Measurements from ENCODE around the gene NSUN6. TPM values are rescaled to one million over a fixed set of nuclear protein-coding genes. Genes with fewer than 3 reads are reported as not detected.

The NSUN6 gene
- total RNA-seq, 2 experiments from 2014 or later, result 19.0 to 24.9 TPM

DNA sequence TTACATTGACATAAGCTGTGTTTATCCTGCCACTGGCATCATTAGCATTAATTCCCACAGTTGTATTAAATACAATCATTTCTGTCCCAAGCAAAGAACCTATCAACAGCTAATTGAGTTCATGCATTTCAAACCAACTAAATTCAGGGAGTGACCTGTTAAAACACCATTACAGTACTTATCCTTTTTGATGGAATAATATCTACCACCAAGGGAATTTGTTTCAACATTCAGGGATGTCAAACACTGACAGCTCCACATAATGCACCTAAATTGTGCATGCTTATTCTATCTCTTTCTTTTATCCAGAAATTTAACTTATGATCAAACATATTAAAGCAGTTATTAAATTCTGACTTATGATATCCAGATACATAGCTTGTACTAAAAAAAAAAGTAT lies 136.8 kb downstream of the NSUN6 start:
- H3K27ac Mint-ChIP-seq, result no peak overlapping the region
- H3K27me3 Mint-ChIP-seq, result no peaks in the 10 kb centered on the region
- CTCF ChIA-PET, result interaction anchor here (0.5 kb wide), 1 partner anchor 18 kb away, joined by 3 read pairs; no protein-coding TSS in a partner anchor
- peaks cover 7% of the 10 kb centered on the region for H3K9me3 Mint-ChIP-seq (ENCODE audit: low read depth)
- no peaks in the 10 kb centered on the region for H3K36me3 Mint-ChIP-seq
- no peaks in the 10 kb centered on the region for H3K4me1 Mint-ChIP-seq
- H3K4me3 Mint-ChIP-seq, result no peak overlapping the region
- no peak for ATAC-seq
- no peak for DNase-seq

GRCh38 chr10:18508587-18508986 lies 142.8 kb downstream of the NSUN6 start:
- Mint-ChIP-seq H3K36me3 (no peaks in the 10 kb centered on the region), H3K4me3 (no peak overlapping the region), H3K9me3 (ENCODE audit: low read depth) (peaks cover 7% of the 10 kb centered on the region), H3K27me3 (peaks cover 4% of the 10 kb centered on the region), H3K4me1 (no peaks in the 10 kb centered on the region), H3K27ac (no peak overlapping the region)
- ATAC-seq, result no peak
- DNase-seq, result no peak
- CTCF ChIA-PET, result no interaction called here

- CTCF ChIA-PET, result no interaction called here
- no peak for ATAC-seq
Observed at GRCh38 chr10:18505456-18506118, 145.8 kb downstream of the NSUN6 start.

GRCh38 chr10:18504161-18504560 lies 147.2 kb downstream of the NSUN6 start:
- no peaks in the 10 kb centered on the region for H3K9me3 Mint-ChIP-seq (ENCODE audit: low read depth)
- ATAC-seq (no peak), DNase-seq (no peak)
- CTCF ChIA-PET, result no interaction called here
- peaks cover 2% of the 10 kb centered on the region for H3K4me1 Mint-ChIP-seq
- H3K27ac Mint-ChIP-seq, result no peak overlapping the region
- no peaks in the 10 kb centered on the region for H3K36me3 Mint-ChIP-seq
- H3K4me3 Mint-ChIP-seq, result no peak overlapping the region
- H3K27me3 Mint-ChIP-seq, result peaks cover 4% of the 10 kb centered on the region

More at GRCh38 chr10:18505456-18506118, 145.8 kb downstream of the NSUN6 start:
- Mint-ChIP-seq H3K4me3 (no peak overlapping the region), H3K27ac (no peak overlapping the region), H3K36me3 (no peaks in the 10 kb centered on the region), H3K4me1 (peaks cover 2% of the 10 kb centered on the region), H3K27me3 (peaks cover 4% of the 10 kb centered on the region), H3K9me3 (ENCODE audit: low read depth) (no peaks in the 10 kb centered on the region)
- DNase-seq, result no peak

- H3K27me3 Mint-ChIP-seq, result peaks cover 4% of the 10 kb centered on the region
- ATAC-seq (no peak), DNase-seq (no peak)
- no peaks in the 10 kb centered on the region for H3K9me3 Mint-ChIP-seq (ENCODE audit: low read depth)
- H3K4me1 Mint-ChIP-seq, result peaks cover 2% of the 10 kb centered on the region
- no peaks in the 10 kb centered on the region for H3K36me3 Mint-ChIP-seq
- H3K27ac Mint-ChIP-seq, result no peak overlapping the region
- H3K4me3 Mint-ChIP-seq, result no peak overlapping the region
- CTCF ChIA-PET, result no interaction called here
Observed at GRCh38 chr10:18501629-18502028, 149.8 kb downstream of the NSUN6 start.

DNA sequence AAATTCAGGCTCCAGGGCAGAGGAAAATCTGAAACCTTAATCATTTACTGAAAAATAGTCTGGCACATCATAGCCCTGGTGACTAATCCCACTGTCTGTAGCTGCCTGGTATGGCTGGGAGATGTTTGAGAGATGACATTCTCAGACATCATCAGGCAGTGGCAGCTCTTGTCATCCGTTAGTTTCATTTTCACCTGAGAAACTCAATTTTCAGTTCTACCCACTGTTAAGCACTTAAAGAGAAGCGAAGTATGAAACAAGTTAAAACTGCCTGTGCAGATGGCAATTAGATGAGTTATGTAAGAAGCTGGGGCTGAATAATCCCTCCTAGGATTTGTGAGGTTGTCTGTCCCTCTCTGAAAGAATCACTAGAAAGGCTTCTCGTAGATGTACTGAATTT lies 150.2 kb downstream of the NSUN6 start:
- CTCF ChIA-PET, result no interaction called here
- peaks cover 2% of the 10 kb centered on the region for H3K4me1 Mint-ChIP-seq
- peak; percentile 47 for ATAC-seq
- H3K36me3 Mint-ChIP-seq, result no peaks in the 10 kb centered on the region
- H3K4me3 Mint-ChIP-seq, result no peak overlapping the region
- H3K27ac Mint-ChIP-seq, result no peak overlapping the region
- DNase-seq, result no peak
- no peaks in the 10 kb centered on the region for H3K9me3 Mint-ChIP-seq (ENCODE audit: low read depth)
- peaks cover 4% of the 10 kb centered on the region for H3K27me3 Mint-ChIP-seq

DNA sequence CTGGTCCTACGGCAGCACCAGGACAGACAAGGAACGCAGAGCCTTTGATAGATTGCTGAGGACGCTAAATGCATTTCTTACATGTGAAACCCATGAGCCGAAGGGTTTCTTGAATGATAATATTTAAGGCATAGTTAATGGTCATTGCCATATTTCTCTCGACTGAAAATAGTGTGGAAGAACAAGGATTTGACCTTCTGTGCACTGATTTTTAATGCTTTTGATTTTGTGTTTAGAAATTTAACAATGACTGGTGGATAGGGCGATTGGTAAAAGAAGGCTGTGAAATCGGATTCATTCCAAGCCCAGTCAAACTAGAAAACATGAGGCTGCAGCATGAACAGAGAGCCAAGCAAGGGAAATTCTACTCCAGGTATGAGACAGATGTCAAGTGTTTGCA lies 150.8 kb downstream of the NSUN6 start:
- Mint-ChIP-seq H3K36me3 (no peaks in the 10 kb centered on the region), H3K27ac (no peak overlapping the region), H3K4me1 (peaks cover 2% of the 10 kb centered on the region), H3K9me3 (ENCODE audit: low read depth) (no peaks in the 10 kb centered on the region), H3K4me3 (no peak overlapping the region), H3K27me3 (peaks cover 1% of the 10 kb centered on the region)
- CTCF ChIA-PET, result no interaction called here
- no peak for DNase-seq
- no peak for ATAC-seq

- Mint-ChIP-seq H3K36me3 (no peaks in the 10 kb centered on the region), H3K4me3 (no peak overlapping the region), H3K27me3 (no peaks in the 10 kb centered on the region), H3K9me3 (ENCODE audit: low read depth) (no peaks in the 10 kb centered on the region), H3K27ac (no peak overlapping the region), H3K4me1 (peaks cover 2% of the 10 kb centered on the region)
- CTCF ChIA-PET, result interaction anchor here (0.7 kb wide), 1 partner anchor 215 kb away, joined by 3 read pairs; no protein-coding TSS in a partner anchor
- ATAC-seq, result no peak
- DNase-seq, result no peak
Observed at GRCh38 chr10:18498998-18499397, 152.4 kb downstream of the NSUN6 start.

DNA sequence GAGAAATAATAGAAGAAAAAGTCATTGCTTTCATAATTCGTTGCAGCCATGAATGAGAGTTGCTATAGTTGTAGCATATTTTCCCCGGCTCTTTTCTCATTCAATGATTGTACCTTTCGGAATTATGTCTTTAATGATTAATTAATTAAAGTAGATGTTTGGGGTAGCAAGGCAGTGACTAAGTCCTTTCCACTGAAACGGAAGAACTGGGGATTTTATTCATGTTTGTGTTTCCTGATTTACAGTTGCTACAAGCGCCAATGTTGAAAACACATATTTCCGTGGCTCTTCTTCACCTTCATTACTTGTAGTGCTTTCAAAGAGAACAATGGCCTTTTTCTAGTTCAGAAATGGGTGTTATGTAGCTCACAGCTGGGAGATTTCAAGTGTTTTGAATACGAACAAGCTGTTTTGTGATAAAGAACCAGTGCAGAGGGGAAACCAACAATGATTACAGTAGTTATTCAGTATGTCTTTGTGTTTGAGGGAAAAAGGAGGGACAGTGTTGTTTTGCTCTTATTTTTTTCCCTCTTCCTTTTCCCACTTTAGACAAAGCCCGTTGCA lies 153.5 kb downstream of the NSUN6 start:
- H3K9me3 Mint-ChIP-seq (ENCODE audit: low read depth), result no peaks in the 10 kb centered on the region

More for the DNA sequence above, 153.5 kb downstream of the NSUN6 start:
- Mint-ChIP-seq H3K4me3 (no peak overlapping the region), H3K27me3 (no peaks in the 10 kb centered on the region), H3K4me1 (peaks cover 2% of the 10 kb centered on the region), H3K36me3 (no peaks in the 10 kb centered on the region), H3K27ac (no peak overlapping the region)
- no peak for ATAC-seq
- DNase-seq, result no peak
- CTCF ChIA-PET, result no interaction called here

Other genes starting within 250 kb of the NSUN6 start
- 10 to 100 TPM; 10.6 to 12.2 TPM for gene ARL5B, start 7.8 kb upstream of the NSUN6 start, total RNA-seq